ENCODE measurements around the gene PAPSS1. TPM values are rescaled to one million over a fixed set of nuclear protein-coding genes. Genes with fewer than 3 reads are reported as not detected.

PAPSS1 gene
- 62.9 TPM for total RNA-seq
- 44.7 TPM for polyA plus RNA-seq

GRCh38 chr4:107719922-107720722, at the start of gene PAPSS1:
PAPSS1 (minus strand) TSS chr4:107720234; CDS start chr4:107720179, 55 bp downstream.
- Histone ChIP-seq H3K27ac (ENCODE audit: low read depth) (peak within 1 kb of the TSS; percentile 91), H3K36me3 (ENCODE audit: insufficient read depth) (no peaks in the 10 kb centered on the region), H3K4me3 (ENCODE audit: low read depth, low read length) (peak within 1 kb of the TSS; percentile 94), H3K4me1 (ENCODE audit: insufficient read depth) (no peaks in the 10 kb centered on the region)
- WGBS = under 1% methylated on average over 90 of the region's 90 CpGs
- peak; percentile 89 for DNase-seq (ENCODE audit: extremely low spot score)

- Histone ChIP-seq H3K27ac (ENCODE audit: low read depth) (no peak overlapping the region), H3K36me3 (ENCODE audit: insufficient read depth) (no peaks in the 10 kb centered on the region), H3K4me3 (ENCODE audit: low read depth, low read length) (no peak overlapping the region), H3K4me1 (ENCODE audit: insufficient read depth) (no peaks in the 10 kb centered on the region)
- DNase-seq (ENCODE audit: extremely low spot score) = no peak
- 81% methylated on average over 10 of the region's 10 CpGs for WGBS
These were observed 40.4 kb upstream of the PAPSS1 start for GRCh38 chr4:107760281-107760947.

GRCh38 chr4:107757864-107758476, 37.9 kb upstream of the PAPSS1 start:
- DNase-seq (ENCODE audit: extremely low spot score) = no peak
- WGBS = 36% methylated on average over 2 of the region's 2 CpGs
- Histone ChIP-seq H3K4me1 (ENCODE audit: insufficient read depth) (no peaks in the 10 kb centered on the region), H3K27ac (ENCODE audit: low read depth) (no peak overlapping the region), H3K4me3 (ENCODE audit: low read depth, low read length) (no peak overlapping the region), H3K36me3 (ENCODE audit: insufficient read depth) (no peaks in the 10 kb centered on the region)

GRCh38 chr4:107757283-107757682, 37.2 kb upstream of the PAPSS1 start:
- Histone ChIP-seq H3K4me3 (ENCODE audit: low read depth, low read length) (no peak overlapping the region), H3K27ac (ENCODE audit: low read depth) (no peak overlapping the region), H3K4me1 (ENCODE audit: insufficient read depth) (no peaks in the 10 kb centered on the region), H3K36me3 (ENCODE audit: insufficient read depth) (no peaks in the 10 kb centered on the region)
- no peak for DNase-seq (ENCODE audit: extremely low spot score)
- WGBS = 86% methylated on average over 5 of the region's 5 CpGs

- Histone ChIP-seq H3K4me1 (ENCODE audit: insufficient read depth) (no peaks in the 10 kb centered on the region), H3K27ac (ENCODE audit: low read depth) (no peak overlapping the region), H3K36me3 (ENCODE audit: insufficient read depth) (no peaks in the 10 kb centered on the region), H3K4me3 (ENCODE audit: low read depth, low read length) (no peak overlapping the region)
- no peak for DNase-seq (ENCODE audit: extremely low spot score)
- 48% methylated on average over 4 of the region's 4 CpGs for WGBS
These were observed 35.9 kb upstream of the PAPSS1 start for GRCh38 chr4:107755841-107756356.

GRCh38 chr4:107751670-107752069, 31.6 kb upstream of the PAPSS1 start:
- Histone ChIP-seq H3K36me3 (ENCODE audit: insufficient read depth) (no peaks in the 10 kb centered on the region), H3K27ac (ENCODE audit: low read depth) (no peak overlapping the region), H3K4me1 (ENCODE audit: insufficient read depth) (no peaks in the 10 kb centered on the region), H3K4me3 (ENCODE audit: low read depth, low read length) (no peak overlapping the region)
- WGBS = 64% methylated on average over 2 of the region's 2 CpGs
- DNase-seq (ENCODE audit: extremely low spot score) = no peak

GRCh38 chr4:107747748-107748486, 27.9 kb upstream of the PAPSS1 start:
- no peaks in the 10 kb centered on the region for H3K36me3 ChIP-seq (ENCODE audit: insufficient read depth)
- no peak for DNase-seq (ENCODE audit: extremely low spot score)
- no peak overlapping the region for H3K4me3 ChIP-seq (ENCODE audit: low read depth, low read length)
- WGBS = 82% methylated on average over 5 of the region's 5 CpGs
- no peaks in the 10 kb centered on the region for H3K4me1 ChIP-seq (ENCODE audit: insufficient read depth)
- H3K27ac ChIP-seq (ENCODE audit: low read depth) = no peak overlapping the region

GRCh38 chr4:107746161-107746560, 26.1 kb upstream of the PAPSS1 start:
- H3K4me3 ChIP-seq (ENCODE audit: low read depth, low read length) = no peak overlapping the region
- no peaks in the 10 kb centered on the region for H3K36me3 ChIP-seq (ENCODE audit: insufficient read depth)
- WGBS = 86% methylated on average over 1 of the region's 1 CpG
- no peak overlapping the region for H3K27ac ChIP-seq (ENCODE audit: low read depth)
- DNase-seq (ENCODE audit: extremely low spot score) = no peak
- no peaks in the 10 kb centered on the region for H3K4me1 ChIP-seq (ENCODE audit: insufficient read depth)

- DNase-seq (ENCODE audit: extremely low spot score) = no peak
- no peak overlapping the region for H3K27ac ChIP-seq (ENCODE audit: low read depth)
- no peaks in the 10 kb centered on the region for H3K4me1 ChIP-seq (ENCODE audit: insufficient read depth)
- H3K36me3 ChIP-seq (ENCODE audit: insufficient read depth) = no peaks in the 10 kb centered on the region
- H3K4me3 ChIP-seq (ENCODE audit: low read depth, low read length) = no peak overlapping the region
These were observed 24.5 kb upstream of the PAPSS1 start for GRCh38 chr4:107744532-107744931.

GRCh38 chr4:107743532-107743931, 23.5 kb upstream of the PAPSS1 start:
- H3K27ac ChIP-seq (ENCODE audit: low read depth) = no peak overlapping the region
- 87% methylated on average over 1 of the region's 1 CpG for WGBS
- no peaks in the 10 kb centered on the region for H3K4me1 ChIP-seq (ENCODE audit: insufficient read depth)
- no peak for DNase-seq (ENCODE audit: extremely low spot score)
- H3K4me3 ChIP-seq (ENCODE audit: low read depth, low read length) = no peak overlapping the region
- no peaks in the 10 kb centered on the region for H3K36me3 ChIP-seq (ENCODE audit: insufficient read depth)

GRCh38 chr4:107742791-107743190, 22.8 kb upstream of the PAPSS1 start:
- no peak overlapping the region for H3K27ac ChIP-seq (ENCODE audit: low read depth)
- no peak overlapping the region for H3K4me3 ChIP-seq (ENCODE audit: low read depth, low read length)
- DNase-seq (ENCODE audit: extremely low spot score) = no peak
- 98% methylated on average over 1 of the region's 1 CpG for WGBS
- no peaks in the 10 kb centered on the region for H3K36me3 ChIP-seq (ENCODE audit: insufficient read depth)
- no peaks in the 10 kb centered on the region for H3K4me1 ChIP-seq (ENCODE audit: insufficient read depth)

GRCh38 chr4:107742196-107742595, 22.2 kb upstream of the PAPSS1 start:
- 89% methylated on average over 1 of the region's 1 CpG for WGBS
- no peak for DNase-seq (ENCODE audit: extremely low spot score)
- Histone ChIP-seq H3K36me3 (ENCODE audit: insufficient read depth) (no peaks in the 10 kb centered on the region), H3K27ac (ENCODE audit: low read depth) (no peak overlapping the region), H3K4me1 (ENCODE audit: insufficient read depth) (no peaks in the 10 kb centered on the region), H3K4me3 (ENCODE audit: low read depth, low read length) (no peak overlapping the region)

- Histone ChIP-seq H3K36me3 (ENCODE audit: insufficient read depth) (no peaks in the 10 kb centered on the region), H3K4me3 (ENCODE audit: low read depth, low read length) (no peak overlapping the region), H3K27ac (ENCODE audit: low read depth) (no peak overlapping the region), H3K4me1 (ENCODE audit: insufficient read depth) (no peaks in the 10 kb centered on the region)
- DNase-seq (ENCODE audit: extremely low spot score) = peak; percentile 47
- WGBS = 19% methylated on average over 11 of the region's 11 CpGs
These were observed 21.1 kb upstream of the PAPSS1 start for GRCh38 chr4:107740950-107741701.

All from urinary bladder (tissue), 4 donors.